Stimulated activated CD8-positive, alpha-beta memory T cell treated with anti-CD3 and anti-CD28 coated beads, Interleukin-15, amount 100 ng/mL, for 24 hours (primary cell): ENCODE results near the gene SEPTIN6.

Experiments used
- DNase-seq: peaks from one replicate; pipeline ENCODE4 v3.0.0-alpha.2; 2020; ENCODE audit warnings: low read depth

SEPTIN6 gene

GRCh38 chrX:119693040-119693995, at the start of gene SEPTIN6:
Gene SEPTIN6, minus strand, starts transcription at chrX:119693168. Its CDS starts 63 bp downstream, at chrX:119693105.
- DNase-seq: no peak

GRCh38 chrX:119738742-119739141, 45.8 kb upstream of the SEPTIN6 start:
- no peak for DNase-seq

GRCh38 chrX:119736206-119736764, 43.3 kb upstream of the SEPTIN6 start:
- no peak for DNase-seq

GRCh38 chrX:119735467-119735866, 42.5 kb upstream of the SEPTIN6 start:
- no peak for DNase-seq

- DNase-seq: no peak
These were observed 42.0 kb upstream of the SEPTIN6 start for GRCh38 chrX:119734897-119735339.

GRCh38 chrX:119729408-119730201, 36.6 kb upstream of the SEPTIN6 start:
- DNase-seq: peak; percentile 6

- DNase-seq: no peak
These were observed 35.5 kb upstream of the SEPTIN6 start for GRCh38 chrX:119728487-119728886.

GRCh38 chrX:119726900-119727555, 34.1 kb upstream of the SEPTIN6 start:
- no peak for DNase-seq

GRCh38 chrX:119721926-119722325, 29.0 kb upstream of the SEPTIN6 start:
- DNase-seq: no peak

- no peak for DNase-seq
These were observed 28.5 kb upstream of the SEPTIN6 start for GRCh38 chrX:119721487-119721886.

GRCh38 chrX:119709630-119710029, 16.7 kb upstream of the SEPTIN6 start:
- DNase-seq: no peak

- DNase-seq: no peak
These were observed 16.0 kb upstream of the SEPTIN6 start for GRCh38 chrX:119708936-119709335.

- DNase-seq: no peak
These were observed 13.6 kb upstream of the SEPTIN6 start for GRCh38 chrX:119706616-119707015.

GRCh38 chrX:119698845-119699244, 5.9 kb upstream of the SEPTIN6 start:
- DNase-seq: no peak

- no peak for DNase-seq
These were observed 3.4 kb upstream of the SEPTIN6 start for GRCh38 chrX:119696251-119696890.

GRCh38 chrX:119695535-119696050, 2.6 kb upstream of the SEPTIN6 start:
- no peak for DNase-seq

- DNase-seq: no peak
These were observed 1.9 kb upstream of the SEPTIN6 start for GRCh38 chrX:119694601-119695534.

GRCh38 chrX:119693996-119694451, 1.1 kb upstream of the SEPTIN6 start:
- DNase-seq: no peak

- DNase-seq: no peak
These were observed 553 bp downstream of the SEPTIN6 start for GRCh38 chrX:119692191-119693039.
